Fibroblast of villous mesenchyme (primary cell): Measurements from ENCODE around the gene MED22. TPM values are rescaled to one million over a fixed set of nuclear protein-coding genes. Genes with fewer than 3 reads are reported as not detected.

ENCODE experiments used
- DNase-seq: peaks from one replicate; pipeline ENCODE4 v3.0.0-alpha.2; 2010; ENCODE audit warnings: low read depth
- H3K4me3 ChIP-seq: 2 replicates; pipeline ENCODE4 v1.5.1; 2011; ENCODE audit warnings: low read depth, mild to moderate bottlenecking, low read length
- CTCF ChIP-seq: IDR thresholded peaks from 2 replicates; pipeline ENCODE4 v1.5.1; 2012; ENCODE audit warnings: low read depth, mild to moderate bottlenecking, low read length; ENCODE audit not compliant: insufficient read depth
- total RNA-seq: library from RNA; depleted of rRNA; stranded (reverse); fragments of >200 nt; gene quantifications from 2 replicates; pipeline ENCODE4 v1.2.3, GENCODE V29; 2012

The MED22 gene
- total RNA-seq, 1 donor = 12.1 TPM

GRCh38 chr9:133349965-133350616 lies 2.2 kb upstream of the MED22 start:
- TF ChIP-seq CTCF = no peak
- no peak for DNase-seq
- H3K4me3 ChIP-seq = peak overlapping the region; percentile 4

- no peak for DNase-seq
- no peak for TF ChIP-seq CTCF
Observed at GRCh38 chr9:133348718-133349573, 1.0 kb upstream of the MED22 start.

GRCh38 chr9:133347515-133347984 lies 381 bp downstream of the MED22 start:
- TF ChIP-seq CTCF = peak; percentile 3
- peak overlapping the region; percentile 98 for H3K4me3 ChIP-seq
- no peak for DNase-seq

More at GRCh38 chr9:133348718-133349573, 1.0 kb upstream of the MED22 start:
- H3K4me3 ChIP-seq = peak overlapping the region; percentile 98

- no peak for TF ChIP-seq CTCF
- H3K4me3 ChIP-seq = peak overlapping the region; percentile 98
- no peak for DNase-seq
Observed at GRCh38 chr9:133346021-133346785, 1.7 kb downstream of the MED22 start.

GRCh38 chr9:133345596-133345995 lies 2.3 kb downstream of the MED22 start:
- no peak overlapping the region for H3K4me3 ChIP-seq
- no peak for TF ChIP-seq CTCF
- DNase-seq = no peak

- H3K4me3 ChIP-seq = no peak overlapping the region
- DNase-seq = no peak
- no peak for TF ChIP-seq CTCF
Observed at GRCh38 chr9:133344979-133345378, 3.0 kb downstream of the MED22 start.
